SH-SY5Y (cell line): ENCODE measurements around the gene PIF1.

Source experiments
- GATA2 ChIP-seq: IDR thresholded peaks from 2 replicates; pipeline ENCODE4 v1.6.1; 2011; ENCODE audit warnings: mild to moderate bottlenecking, low read depth, low read length
- GATA3 ChIP-seq: IDR thresholded peaks from 2 replicates; pipeline ENCODE4 v1.6.1; 2011; ENCODE audit warnings: low read depth, mild to moderate bottlenecking, low read length, moderate library complexity

GRCh38 chr15:64772964-64773363, 52.5 kb downstream of the PIF1 start:
- TF ChIP-seq GATA3 (no peak), GATA2 (no peak)
